ENCODE data around the gene CDH4.

- TF ChIP-seq, protein P1, sequence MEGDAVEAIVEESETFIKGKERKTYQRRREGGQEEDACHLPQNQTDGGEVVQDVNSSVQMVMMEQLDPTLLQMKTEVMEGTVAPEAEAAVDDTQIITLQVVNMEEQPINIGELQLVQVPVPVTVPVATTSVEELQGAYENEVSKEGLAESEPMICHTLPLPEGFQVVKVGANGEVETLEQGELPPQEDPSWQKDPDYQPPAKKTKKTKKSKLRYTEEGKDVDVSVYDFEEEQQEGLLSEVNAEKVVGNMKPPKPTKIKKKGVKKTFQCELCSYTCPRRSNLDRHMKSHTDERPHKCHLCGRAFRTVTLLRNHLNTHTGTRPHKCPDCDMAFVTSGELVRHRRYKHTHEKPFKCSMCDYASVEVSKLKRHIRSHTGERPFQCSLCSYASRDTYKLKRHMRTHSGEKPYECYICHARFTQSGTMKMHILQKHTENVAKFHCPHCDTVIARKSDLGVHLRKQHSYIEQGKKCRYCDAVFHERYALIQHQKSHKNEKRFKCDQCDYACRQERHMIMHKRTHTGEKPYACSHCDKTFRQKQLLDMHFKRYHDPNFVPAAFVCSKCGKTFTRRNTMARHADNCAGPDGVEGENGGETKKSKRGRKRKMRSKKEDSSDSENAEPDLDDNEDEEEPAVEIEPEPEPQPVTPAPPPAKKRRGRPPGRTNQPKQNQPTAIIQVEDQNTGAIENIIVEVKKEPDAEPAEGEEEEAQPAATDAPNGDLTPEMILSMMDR (IDR thresholded peaks at IDR 0.05; ENCODE audit: insufficient read depth, low read length, poor library complexity, severe bottlenecking), result peak; percentile 79
- TF ChIP-seq EZH2phosphoT487 (conservative IDR thresholded peaks at IDR 0.05; ENCODE audit: low read length), result no peak
These were observed 11.1 kb downstream of the CDH4 start for GRCh38 chr20:61263084-61263695.
